Measurements from ENCODE around the gene ARX.

ARX gene

DNA sequence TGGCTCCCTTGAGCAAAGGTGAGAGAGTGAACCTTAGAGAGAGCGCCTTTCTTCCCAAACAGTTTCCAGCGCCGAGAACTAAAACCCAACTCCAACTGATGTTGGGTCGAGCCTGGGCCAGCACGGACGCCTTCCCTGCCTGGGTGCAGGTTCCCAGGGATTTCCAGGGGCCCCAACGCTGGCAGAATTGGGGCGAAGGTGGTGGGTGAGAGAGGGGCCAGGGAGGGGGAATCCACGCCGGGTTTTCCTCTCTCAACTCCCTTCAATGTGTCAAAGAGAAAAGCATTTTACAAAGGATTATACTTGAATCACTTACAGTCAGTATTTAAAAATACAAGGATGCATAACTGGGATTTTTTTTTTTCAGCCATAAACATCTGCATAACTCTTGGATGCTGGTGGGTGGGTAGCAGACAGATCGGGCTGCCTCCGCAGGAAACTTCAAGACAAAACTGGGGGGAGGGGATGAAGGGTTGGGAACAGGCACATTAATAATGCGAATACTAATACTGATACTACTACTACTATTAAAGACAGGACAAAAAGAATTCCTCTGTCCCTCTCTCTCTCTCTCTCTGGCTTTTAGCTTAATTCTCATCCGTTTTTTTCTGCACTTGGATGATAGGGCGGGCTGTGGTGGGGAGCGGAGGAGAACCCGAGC, 1.3 kb upstream of the ARX start:
- Histone ChIP-seq H3K9ac (ENCODE audit: low read length) (no peak overlapping the region), H2AK5ac (ENCODE audit: low read length, severe bottlenecking) (no peak overlapping the region), H4K8ac (ENCODE audit: low read length) (no peak overlapping the region), H3K9me3 (ENCODE audit: control insufficient read depth, low read length) (peaks cover 4% of the 10 kb centered on the region), H3K36me3 (ENCODE audit: control insufficient read depth in 1 of 2, insufficient read depth in 2 of 2, low read depth in 1 of 2, low read length in 2 of 2) (no peaks in the 10 kb centered on the region), H3K27ac (ENCODE audit: low read length, poor library complexity, severe bottlenecking) (no peak overlapping the region), H3K4ac (ENCODE audit: low read depth in 1 of 2, low read length in 2 of 2) (no peak overlapping the region), H3K27me3 (ENCODE audit: control insufficient read depth in 1 of 2, insufficient read depth in 1 of 2, low read length in 2 of 2) (peaks cover 83 to 93% of the 10 kb centered on the region in 2 experiments), H3K4me3 (ENCODE audit: insufficient read depth in 1 of 2, low read depth in 1 of 2, low read length in 2 of 2) (no peak overlapping the region), H2BK12ac (ENCODE audit: low read length in 2 of 2) (no peak overlapping the region), H2BK120ac (ENCODE audit: low read depth, low read length) (no peak overlapping the region), H3K4me1 (ENCODE audit: control insufficient read depth, insufficient read depth, low read depth, low read length) (peaks cover 21% of the 10 kb centered on the region), H3K14ac (ENCODE audit: low read length in 2 of 2) (no peak overlapping the region), H3K79me1 (replicated peaks; ENCODE audit: low read length, poor library complexity, severe bottlenecking) (no peaks in the 10 kb centered on the region), H3K23ac (ENCODE audit: low read length in 2 of 2) (no peak overlapping the region), H3K18ac (ENCODE audit: low read depth in 1 of 2, low read length in 2 of 2) (no peak overlapping the region), H2BK15ac (ENCODE audit: low read depth, poor library complexity, severe bottlenecking) (no peak overlapping the region), H3K4me2 (ENCODE audit: low read length, poor library complexity, severe bottlenecking) (no peak overlapping the region), H2AFZ (ENCODE audit: low read depth, low read length) (no peak overlapping the region), H2BK5ac (ENCODE audit: low read depth, low read length, poor library complexity, severe bottlenecking) (no peak overlapping the region), H4K91ac (ENCODE audit: low read length) (no peak overlapping the region)
- WGBS: 0% methylated on average over 4 of the region's 17 CpGs
- DNase-seq: no peak

DNA sequence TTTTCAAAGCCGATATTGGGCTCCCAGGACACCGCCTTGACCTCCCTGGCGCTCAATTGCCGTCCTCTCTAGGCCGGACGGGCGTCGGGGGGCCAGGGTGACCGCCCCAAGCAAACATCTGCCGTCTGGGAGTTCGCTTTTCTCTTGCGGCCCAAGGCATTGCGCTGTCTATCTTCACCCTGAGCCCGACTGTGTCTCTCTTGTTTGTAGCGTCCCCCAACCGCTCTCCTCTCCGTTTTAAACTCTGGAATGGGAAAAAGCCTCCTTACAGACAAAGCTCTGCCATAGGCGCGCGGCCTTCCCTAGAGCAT, 551 bp upstream of the ARX start:
- H3K27ac ChIP-seq (ENCODE audit: low read length, poor library complexity, severe bottlenecking): no peak overlapping the region
- no peak overlapping the region for H4K91ac ChIP-seq (ENCODE audit: low read length)
- H3K4me2 ChIP-seq (ENCODE audit: low read length, poor library complexity, severe bottlenecking): no peak overlapping the region
- peaks cover 4% of the 10 kb centered on the region for H3K9me3 ChIP-seq (ENCODE audit: control insufficient read depth, low read length)
- H2AK5ac ChIP-seq (ENCODE audit: low read length, severe bottlenecking): no peak overlapping the region
- 8% methylated on average over 9 of the region's 20 CpGs for WGBS
- H2BK15ac ChIP-seq (ENCODE audit: low read depth, poor library complexity, severe bottlenecking): no peak overlapping the region
- H2BK5ac ChIP-seq (ENCODE audit: low read depth, low read length, poor library complexity, severe bottlenecking): no peak overlapping the region
- H3K4ac ChIP-seq (ENCODE audit: low read depth in 1 of 2, low read length in 2 of 2): no peak overlapping the region
- H4K8ac ChIP-seq (ENCODE audit: low read length): no peak overlapping the region
- H3K4me1 ChIP-seq (ENCODE audit: control insufficient read depth, insufficient read depth, low read depth, low read length): peaks cover 21% of the 10 kb centered on the region
- H3K23ac ChIP-seq (ENCODE audit: low read length in 2 of 2): no peak overlapping the region
- no peak overlapping the region for H2AFZ ChIP-seq (ENCODE audit: low read depth, low read length)
- H3K14ac ChIP-seq (ENCODE audit: low read length in 2 of 2): no peak overlapping the region
- H2BK12ac ChIP-seq (ENCODE audit: low read length in 2 of 2): no peak overlapping the region
- H3K4me3 ChIP-seq (ENCODE audit: insufficient read depth in 1 of 2, low read depth in 1 of 2, low read length in 2 of 2): no peak overlapping the region
- no peak for DNase-seq
- peaks cover 83 to 93% of the 10 kb centered on the region in 2 experiments for H3K27me3 ChIP-seq (ENCODE audit: control insufficient read depth in 1 of 2, insufficient read depth in 1 of 2, low read length in 2 of 2)
- no peaks in the 10 kb centered on the region for H3K36me3 ChIP-seq (ENCODE audit: control insufficient read depth in 1 of 2, insufficient read depth in 2 of 2, low read depth in 1 of 2, low read length in 2 of 2)
- no peak overlapping the region for H3K18ac ChIP-seq (ENCODE audit: low read depth in 1 of 2, low read length in 2 of 2)
- no peak overlapping the region for H3K9ac ChIP-seq (ENCODE audit: low read length)
- no peak overlapping the region for H2BK120ac ChIP-seq (ENCODE audit: low read depth, low read length)
- H3K79me1 ChIP-seq (replicated peaks; ENCODE audit: low read length, poor library complexity, severe bottlenecking): no peaks in the 10 kb centered on the region

DNA sequence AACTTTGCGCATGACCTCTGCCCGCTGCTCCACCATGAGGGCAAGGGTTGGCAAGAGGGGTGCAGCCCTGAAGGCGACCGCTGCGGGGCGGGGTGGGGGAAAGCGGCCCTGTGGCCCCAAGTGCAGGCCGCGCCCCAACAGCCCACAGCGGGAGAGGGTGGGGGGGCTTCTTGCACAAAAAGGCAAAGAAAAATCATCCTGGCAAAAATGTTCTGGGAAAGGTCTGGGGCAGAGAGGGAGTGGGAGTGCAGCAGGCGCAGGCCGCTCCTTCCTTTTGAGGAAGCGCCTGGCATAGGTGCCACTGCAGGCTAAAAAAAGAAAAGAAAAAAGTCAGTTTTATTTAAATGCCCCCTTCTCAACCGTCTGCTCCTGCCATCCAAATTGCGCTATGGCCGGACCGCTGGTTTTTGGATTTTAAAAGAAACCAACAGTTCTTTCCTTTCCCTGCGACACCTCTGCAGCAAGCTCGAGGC, 1.4 kb downstream of the ARX start:
- no peak overlapping the region for H4K91ac ChIP-seq (ENCODE audit: low read length)
- H3K9me3 ChIP-seq (ENCODE audit: control insufficient read depth, low read length): peaks cover 4% of the 10 kb centered on the region
- no peak overlapping the region for H3K4ac ChIP-seq (ENCODE audit: low read depth in 1 of 2, low read length in 2 of 2)
- H2AK5ac ChIP-seq (ENCODE audit: low read length, severe bottlenecking): no peak overlapping the region
- H3K36me3 ChIP-seq (ENCODE audit: control insufficient read depth in 1 of 2, insufficient read depth in 2 of 2, low read depth in 1 of 2, low read length in 2 of 2): no peaks in the 10 kb centered on the region
- no peak overlapping the region for H2BK15ac ChIP-seq (ENCODE audit: low read depth, poor library complexity, severe bottlenecking)
- no peak overlapping the region for H2AFZ ChIP-seq (ENCODE audit: low read depth, low read length)
- H3K4me2 ChIP-seq (ENCODE audit: low read length, poor library complexity, severe bottlenecking): no peak overlapping the region
- H3K27ac ChIP-seq (ENCODE audit: low read length, poor library complexity, severe bottlenecking): no peak overlapping the region
- H3K14ac ChIP-seq (ENCODE audit: low read length in 2 of 2): no peak overlapping the region
- no peak overlapping the region for H3K18ac ChIP-seq (ENCODE audit: low read depth in 1 of 2, low read length in 2 of 2)
- no peak overlapping the region for H3K9ac ChIP-seq (ENCODE audit: low read length)
- peaks cover 83 to 92% of the 10 kb centered on the region in 2 experiments for H3K27me3 ChIP-seq (ENCODE audit: control insufficient read depth in 1 of 2, insufficient read depth in 1 of 2, low read length in 2 of 2)
- H2BK12ac ChIP-seq (ENCODE audit: low read length in 2 of 2): no peak overlapping the region
- peaks cover 16% of the 10 kb centered on the region for H3K4me1 ChIP-seq (ENCODE audit: control insufficient read depth, insufficient read depth, low read depth, low read length)
- H4K8ac ChIP-seq (ENCODE audit: low read length): no peak overlapping the region
- H3K23ac ChIP-seq (ENCODE audit: low read length in 2 of 2): no peak overlapping the region
- H2BK5ac ChIP-seq (ENCODE audit: low read depth, low read length, poor library complexity, severe bottlenecking): no peak overlapping the region
- 15% methylated on average over 8 of the region's 19 CpGs for WGBS
- no peak overlapping the region for H2BK120ac ChIP-seq (ENCODE audit: low read depth, low read length)
- H3K79me1 ChIP-seq (replicated peaks; ENCODE audit: low read length, poor library complexity, severe bottlenecking): no peaks in the 10 kb centered on the region
- no peak overlapping the region for H3K4me3 ChIP-seq (ENCODE audit: insufficient read depth in 1 of 2, low read depth in 1 of 2, low read length in 2 of 2)
- DNase-seq: no peak

DNA sequence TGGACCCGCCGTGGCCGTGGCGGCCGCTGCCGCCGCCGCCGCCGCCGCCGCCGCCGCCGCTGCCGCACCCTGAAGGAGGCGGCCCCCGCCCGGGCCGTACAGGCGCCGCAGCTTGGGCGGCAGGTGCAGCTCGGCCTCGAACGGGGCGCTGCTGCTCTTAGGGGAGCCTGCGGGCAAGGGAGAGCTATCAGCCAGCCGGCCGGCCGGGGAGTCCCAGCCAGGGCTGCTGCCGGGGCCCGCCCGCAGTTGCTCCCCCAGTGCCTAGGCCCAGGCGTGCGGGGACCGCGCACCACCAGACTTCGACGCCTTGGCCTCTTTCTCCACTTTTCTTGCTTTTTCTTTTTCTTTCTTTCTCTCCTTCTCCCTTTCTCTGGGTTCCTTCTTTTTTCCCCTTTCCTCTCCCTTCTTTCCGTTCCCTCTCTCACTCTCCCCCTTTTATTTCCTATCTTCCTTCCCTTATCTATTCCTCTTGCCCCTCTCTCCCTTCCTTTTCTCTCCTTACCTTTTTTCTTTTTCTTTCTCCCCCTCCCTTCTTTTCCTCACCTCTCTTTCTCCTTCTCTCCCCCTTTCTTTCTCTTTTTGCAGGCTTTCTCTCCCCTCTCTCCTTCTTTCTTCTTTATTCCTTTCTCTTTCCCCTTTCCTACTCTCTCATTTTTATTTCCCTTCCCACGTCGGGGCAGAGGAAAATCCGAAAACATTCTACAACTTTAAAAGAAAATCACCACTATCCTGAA, 2.0 kb downstream of the ARX start:
- Histone ChIP-seq H3K4ac (ENCODE audit: low read depth in 1 of 2, low read length in 2 of 2) (no peak overlapping the region), H2AK5ac (ENCODE audit: low read length, severe bottlenecking) (no peak overlapping the region), H3K23ac (ENCODE audit: low read length in 2 of 2) (no peak overlapping the region), H3K14ac (ENCODE audit: low read length in 2 of 2) (no peak overlapping the region), H3K27ac (ENCODE audit: low read length, poor library complexity, severe bottlenecking) (no peak overlapping the region), H3K9ac (ENCODE audit: low read length) (no peak overlapping the region), H2BK12ac (ENCODE audit: low read length in 2 of 2) (no peak overlapping the region), H3K4me1 (ENCODE audit: control insufficient read depth, insufficient read depth, low read depth, low read length) (peaks cover 16% of the 10 kb centered on the region), H3K27me3 (ENCODE audit: control insufficient read depth in 1 of 2, insufficient read depth in 1 of 2, low read length in 2 of 2) (peaks cover 86 to 92% of the 10 kb centered on the region in 2 experiments), H3K4me2 (ENCODE audit: low read length, poor library complexity, severe bottlenecking) (no peak overlapping the region), H2BK5ac (ENCODE audit: low read depth, low read length, poor library complexity, severe bottlenecking) (no peak overlapping the region), H4K8ac (ENCODE audit: low read length) (no peak overlapping the region), H2BK15ac (ENCODE audit: low read depth, poor library complexity, severe bottlenecking) (no peak overlapping the region), H2AFZ (ENCODE audit: low read depth, low read length) (no peak overlapping the region), H4K91ac (ENCODE audit: low read length) (no peak overlapping the region), H3K4me3 (ENCODE audit: insufficient read depth in 1 of 2, low read depth in 1 of 2, low read length in 2 of 2) (no peak overlapping the region), H3K36me3 (ENCODE audit: control insufficient read depth in 1 of 2, insufficient read depth in 2 of 2, low read depth in 1 of 2, low read length in 2 of 2) (no peaks in the 10 kb centered on the region), H3K9me3 (ENCODE audit: control insufficient read depth, low read length) (peaks cover 4% of the 10 kb centered on the region), H3K79me1 (replicated peaks; ENCODE audit: low read length, poor library complexity, severe bottlenecking) (no peaks in the 10 kb centered on the region), H2BK120ac (ENCODE audit: low read depth, low read length) (no peak overlapping the region), H3K18ac (ENCODE audit: low read depth in 1 of 2, low read length in 2 of 2) (no peak overlapping the region)
- WGBS: 3% methylated on average over 36 of the region's 44 CpGs
- no peak for DNase-seq

Measured in mesenchymal stem cell (in vitro differentiated cells and primary cell).